HG02852 (cell line): Measurements from ENCODE around the gene KMT2D.

ENCODE experiments used
- ATAC-seq: cut with Tn5 transposase; IDR thresholded peaks from one replicate; pipeline ENCODE4 v1.9.1; 2021; ENCODE audit warnings: mild to moderate bottlenecking, moderate library complexity; ENCODE audit not compliant: unreplicated experiment

Gene KMT2D

DNA sequence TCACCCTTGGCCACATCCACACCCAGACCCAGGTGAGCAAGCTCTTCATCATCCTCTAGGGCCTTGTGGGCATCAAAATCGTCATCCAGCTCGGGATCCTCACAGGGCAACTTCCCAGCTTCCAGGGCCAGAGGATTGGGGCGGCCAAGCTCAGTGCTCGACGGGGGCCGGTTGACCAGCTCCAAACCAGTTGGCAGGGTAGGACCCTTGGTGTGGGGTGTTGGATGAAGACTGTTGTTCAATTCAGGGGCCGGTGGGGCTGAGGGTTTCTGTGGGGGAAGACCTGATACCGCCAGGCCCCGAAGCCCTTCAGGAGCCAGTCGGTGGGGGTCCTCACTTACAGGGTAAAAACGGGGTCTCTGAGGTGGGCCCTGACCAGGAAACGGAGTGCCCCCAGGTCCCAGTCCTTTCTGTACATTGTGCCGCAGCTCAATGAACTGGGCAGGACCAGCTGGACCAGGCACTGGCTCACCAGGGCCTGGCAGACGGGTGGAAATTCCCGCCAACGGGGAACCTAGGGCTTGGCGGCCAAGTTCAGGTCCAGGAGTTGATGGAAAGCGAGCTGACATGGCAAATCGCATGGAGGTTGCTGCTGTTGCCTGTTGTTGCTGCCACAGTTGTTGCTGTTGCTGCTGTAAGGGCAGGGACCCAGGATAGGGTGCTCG, 22.2 kb downstream of the KMT2D start:
- ATAC-seq, result no peak

DNA sequence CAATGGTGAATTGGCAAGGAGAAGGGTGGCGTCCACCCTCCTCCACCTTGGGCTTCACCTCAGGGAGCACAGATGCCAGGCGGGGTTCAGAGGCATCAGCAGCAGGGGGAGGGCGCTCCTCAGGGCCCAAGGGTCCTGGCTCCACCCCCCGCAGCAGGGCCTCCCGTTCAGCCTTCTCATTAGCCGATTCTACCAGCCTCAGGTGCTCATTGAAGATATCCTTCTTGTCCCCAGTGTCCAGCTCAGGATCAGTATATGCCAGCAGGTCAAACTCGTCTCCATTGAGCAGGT, 22.7 kb downstream of the KMT2D start:
- ATAC-seq, result no peak

DNA sequence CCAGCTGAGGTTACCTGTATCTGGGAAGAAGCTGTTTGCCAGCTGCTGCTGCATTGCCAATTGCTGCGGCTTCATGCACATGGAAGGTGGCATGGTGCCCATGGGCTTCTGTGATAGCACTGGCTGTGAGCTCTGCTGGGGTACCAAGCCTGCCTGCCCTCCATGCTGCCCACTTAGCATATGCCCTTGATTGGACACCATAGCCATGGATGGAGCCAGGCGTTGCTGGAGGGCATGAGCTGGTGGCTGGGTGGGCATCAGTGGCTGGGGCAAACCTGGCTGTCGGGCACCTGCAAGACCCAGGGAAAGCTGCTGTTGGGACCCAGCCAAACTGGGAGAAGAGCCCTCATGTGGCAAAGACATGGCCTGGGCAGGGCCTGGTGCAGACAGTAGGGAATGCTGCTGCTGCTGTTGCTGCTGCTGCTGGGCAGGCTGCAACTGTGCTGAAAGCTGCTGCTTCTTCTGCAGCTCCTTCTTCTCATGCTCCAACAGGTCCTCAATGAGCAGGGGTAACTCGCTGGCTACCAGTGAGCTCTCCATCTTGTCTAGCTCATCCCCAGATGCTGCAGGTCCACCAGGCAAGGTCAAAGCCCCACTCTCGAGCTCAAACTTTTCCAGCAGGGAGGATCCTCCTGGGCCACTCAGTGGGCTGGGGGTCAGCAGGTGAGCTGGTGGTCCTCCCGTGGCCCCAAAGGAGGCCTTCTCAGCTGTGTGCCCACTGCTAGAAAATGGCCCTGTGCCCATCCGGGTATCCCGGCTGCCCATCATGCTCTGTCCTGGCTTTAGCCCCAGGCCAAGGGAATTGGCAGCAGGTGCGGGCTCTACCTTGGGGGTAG, 23.3 kb downstream of the KMT2D start:
- no peak for ATAC-seq

DNA sequence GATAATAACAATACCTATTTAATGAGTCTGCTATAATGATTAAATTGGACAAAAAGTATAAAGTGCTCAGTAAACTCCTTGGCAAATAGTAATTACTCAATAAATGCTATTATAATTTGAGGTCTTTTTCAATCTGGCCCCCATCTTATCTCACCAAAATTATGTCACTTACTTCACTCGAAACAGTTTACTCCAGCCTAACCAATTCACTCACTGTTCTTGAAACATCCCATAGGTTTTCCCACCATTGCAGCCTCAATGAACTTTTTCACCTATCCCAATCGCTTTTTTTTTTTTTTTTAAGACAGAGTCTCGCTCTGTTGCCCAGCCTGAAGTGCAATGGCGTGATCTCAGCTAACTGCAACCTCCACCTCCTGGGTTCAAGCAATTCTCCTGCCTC, 24.6 kb downstream of the KMT2D start:
- ATAC-seq, result no peak

DNA sequence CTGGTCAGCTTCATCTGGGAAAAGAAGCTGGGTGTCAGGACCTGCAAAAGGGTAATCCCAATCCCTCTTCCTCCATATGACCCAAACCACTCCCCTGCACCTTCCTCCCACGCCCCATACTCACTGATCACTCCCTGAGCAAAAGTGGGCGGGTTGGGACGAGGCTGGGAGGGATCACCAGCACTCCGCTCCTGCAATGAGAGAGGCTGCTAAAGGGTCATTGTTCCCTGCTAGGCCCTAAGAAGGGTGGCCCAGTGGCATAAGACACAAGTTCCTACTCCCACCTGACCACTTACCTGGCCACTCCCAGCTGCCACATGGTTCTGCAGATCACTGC, 26.3 kb downstream of the KMT2D start:
- ATAC-seq, result no peak

DNA sequence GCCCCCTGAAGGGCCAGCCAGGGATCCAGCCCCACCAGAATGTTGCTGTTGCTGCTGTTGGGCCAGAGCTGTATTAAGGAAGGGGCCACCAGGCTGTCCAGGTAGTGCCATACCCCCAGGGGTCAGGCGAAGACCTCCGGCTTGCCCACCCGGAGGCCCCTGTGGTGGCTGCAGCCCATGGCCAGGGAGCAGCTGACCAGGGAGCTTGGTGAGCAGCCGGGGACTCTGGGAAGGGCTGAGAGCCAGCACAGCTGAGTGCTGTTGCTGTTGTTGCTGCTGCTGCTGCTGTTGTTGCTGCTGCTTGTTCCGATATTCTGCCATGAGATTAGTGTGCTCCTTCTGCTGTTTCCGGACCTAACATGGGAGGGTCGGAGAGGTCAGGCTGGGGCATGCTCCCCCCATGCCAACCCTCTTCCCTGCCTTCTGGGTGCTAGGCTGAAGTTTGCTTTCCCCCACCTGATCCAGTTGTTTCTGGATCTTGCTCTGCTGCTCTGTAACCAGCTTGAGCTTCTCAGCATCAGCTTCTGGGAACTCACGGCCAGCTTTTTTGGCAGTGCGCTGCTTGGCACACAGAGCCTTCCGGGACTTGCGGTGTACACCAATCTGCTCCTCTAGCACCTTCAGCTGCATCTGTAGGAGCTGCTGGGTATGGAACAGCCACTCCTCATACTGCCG, 26.8 kb downstream of the KMT2D start:
- no peak for ATAC-seq

DNA sequence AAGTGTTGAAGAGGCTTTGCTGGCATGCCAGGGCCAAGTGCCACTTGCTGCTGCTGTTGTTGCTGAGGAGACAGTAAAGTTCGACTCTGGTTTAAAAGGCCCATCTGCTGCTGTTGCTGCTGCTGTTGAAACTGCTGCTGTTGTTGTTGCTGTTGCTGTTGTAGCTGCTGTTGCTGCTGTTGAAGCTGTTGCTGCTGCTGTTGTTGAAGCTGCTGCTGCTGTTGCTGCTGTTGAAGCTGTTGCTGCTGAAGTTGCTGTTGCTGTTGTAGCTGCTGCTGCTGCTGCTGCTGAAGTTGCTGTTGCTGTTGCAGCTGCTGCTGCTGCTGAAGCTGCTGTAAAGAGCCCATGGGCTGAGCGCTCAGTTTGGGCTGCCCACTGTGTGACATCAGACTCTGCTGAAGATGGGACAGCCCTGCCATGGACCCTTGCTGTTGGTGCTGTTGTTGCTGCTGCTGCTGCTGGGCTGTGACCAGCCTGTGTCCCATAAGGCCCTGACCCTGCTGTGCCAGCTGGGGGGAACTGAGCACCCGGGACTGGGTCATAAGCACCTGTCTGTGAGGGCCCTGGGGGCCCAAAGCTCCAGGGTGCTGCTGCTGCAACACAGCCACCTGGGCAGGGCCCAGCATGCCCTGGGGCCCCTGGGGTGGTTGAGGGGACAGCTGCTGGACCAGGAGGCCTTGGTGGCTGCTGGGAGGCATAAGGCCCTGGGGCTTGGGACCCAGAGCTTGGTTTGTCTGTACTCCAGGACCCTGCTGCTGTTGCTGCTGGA, 27.7 kb downstream of the KMT2D start:
- no peak for ATAC-seq

DNA sequence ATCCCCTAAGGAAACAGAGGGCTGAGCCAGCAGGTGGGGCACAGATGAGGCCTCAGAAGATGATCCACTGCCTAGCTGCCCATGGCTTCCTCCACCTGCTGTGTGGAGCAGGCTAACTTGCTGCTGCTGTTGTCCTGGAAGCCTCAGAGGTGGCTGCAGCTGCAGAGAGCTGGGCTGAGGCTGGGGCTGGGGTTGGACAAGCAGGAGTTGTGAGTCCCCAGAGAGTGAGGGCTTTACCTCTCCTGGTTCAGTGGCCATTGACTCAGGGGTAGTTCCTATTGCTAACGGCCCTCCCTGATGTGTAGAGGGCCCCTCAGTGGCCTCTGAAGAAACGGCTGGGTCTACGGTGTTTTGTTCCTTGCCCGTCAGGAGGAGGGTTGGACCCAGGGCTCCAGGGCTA, 28.3 kb downstream of the KMT2D start:
- no peak for ATAC-seq

DNA sequence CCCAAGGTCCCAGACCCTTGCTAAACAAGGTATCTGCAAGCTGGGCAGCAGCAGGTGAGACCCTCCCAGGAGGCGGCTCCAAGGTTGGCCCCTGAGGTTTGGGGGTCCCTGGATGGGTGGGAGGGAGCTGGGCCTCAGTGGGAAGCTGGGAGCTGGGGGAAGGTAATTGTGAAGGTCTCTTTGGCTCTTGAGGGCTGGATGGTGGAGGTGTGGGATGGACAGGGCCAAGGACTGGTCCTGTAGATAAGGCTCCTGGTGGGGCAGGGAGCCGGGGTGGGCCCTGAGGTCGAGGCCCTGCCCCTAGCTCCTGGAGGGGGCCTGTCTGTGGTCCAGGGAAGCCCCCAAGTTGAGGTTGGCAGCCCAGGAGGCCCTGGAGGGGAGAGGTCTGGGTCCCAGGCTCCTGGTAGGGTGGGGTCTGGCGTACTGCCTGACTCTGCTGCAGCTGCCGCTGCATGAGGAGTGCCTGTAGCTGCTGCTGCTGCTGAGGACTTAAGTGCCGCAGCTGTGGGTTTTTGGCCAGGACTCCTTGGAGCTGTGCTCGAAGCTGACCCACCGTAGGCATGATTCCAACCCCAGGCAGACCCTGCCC, 28.9 kb downstream of the KMT2D start:
- ATAC-seq, result no peak

DNA sequence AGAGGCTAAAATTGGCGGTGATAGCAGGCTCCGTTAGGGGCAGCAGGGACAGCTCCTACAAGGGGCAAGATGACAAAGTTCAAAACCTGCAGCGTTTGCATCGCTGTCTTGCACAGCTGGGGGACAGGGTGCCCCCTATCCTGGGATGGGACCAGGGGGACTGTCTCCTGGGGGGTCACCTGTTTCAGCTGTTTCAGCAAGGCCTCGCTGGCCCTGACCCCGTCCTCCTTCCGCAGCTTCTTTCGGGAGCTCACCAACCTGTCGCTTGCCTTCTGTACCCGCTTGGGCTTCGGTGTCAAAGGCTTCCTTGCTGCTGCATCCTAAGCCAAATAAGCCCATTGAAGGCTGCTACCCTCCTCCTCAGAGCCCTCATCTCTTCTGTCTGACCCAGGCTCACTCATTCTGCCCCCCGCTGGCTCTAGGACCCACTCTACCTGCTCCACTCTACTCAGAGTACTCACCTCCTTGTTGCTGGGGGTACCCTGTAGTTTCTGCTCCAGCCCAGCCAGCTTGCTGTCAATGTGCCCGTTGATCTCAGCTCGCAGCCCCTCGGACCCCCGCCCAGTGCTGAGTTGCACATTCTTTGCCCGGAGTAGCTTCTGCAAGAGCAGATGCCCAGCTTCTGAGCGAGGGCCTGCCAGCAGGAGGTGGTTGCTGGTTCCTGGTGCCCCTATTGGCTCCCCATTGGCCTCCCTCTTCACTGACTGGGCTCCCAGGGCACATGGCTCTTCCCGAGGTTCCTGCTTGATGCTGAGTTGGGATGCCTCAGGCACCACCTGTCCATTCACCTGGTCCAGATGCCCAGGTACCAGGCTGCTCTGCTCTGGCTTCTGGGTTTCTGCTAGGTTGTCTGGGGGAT, 29.7 kb downstream of the KMT2D start:
- ATAC-seq, result no peak

DNA sequence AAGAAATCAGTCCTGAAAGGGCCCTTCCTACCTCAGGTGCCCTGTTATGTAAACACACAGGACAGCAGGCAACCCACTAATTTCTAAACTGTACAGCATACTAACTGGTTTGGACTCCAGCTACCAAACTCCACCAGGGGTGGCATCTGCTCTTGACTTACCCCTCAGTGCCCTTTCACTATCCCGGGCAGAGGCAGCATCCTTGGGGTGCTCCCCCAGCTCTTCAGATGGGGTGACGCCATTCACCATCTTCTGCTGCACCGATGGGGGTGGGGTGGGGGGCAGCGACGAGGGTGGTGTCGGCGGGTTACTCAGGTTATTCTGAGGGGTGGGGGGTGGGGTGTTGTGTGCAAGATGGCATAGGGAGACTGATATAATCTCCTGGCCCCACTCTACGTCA, 30.5 kb downstream of the KMT2D start:
- ATAC-seq, result no peak

DNA sequence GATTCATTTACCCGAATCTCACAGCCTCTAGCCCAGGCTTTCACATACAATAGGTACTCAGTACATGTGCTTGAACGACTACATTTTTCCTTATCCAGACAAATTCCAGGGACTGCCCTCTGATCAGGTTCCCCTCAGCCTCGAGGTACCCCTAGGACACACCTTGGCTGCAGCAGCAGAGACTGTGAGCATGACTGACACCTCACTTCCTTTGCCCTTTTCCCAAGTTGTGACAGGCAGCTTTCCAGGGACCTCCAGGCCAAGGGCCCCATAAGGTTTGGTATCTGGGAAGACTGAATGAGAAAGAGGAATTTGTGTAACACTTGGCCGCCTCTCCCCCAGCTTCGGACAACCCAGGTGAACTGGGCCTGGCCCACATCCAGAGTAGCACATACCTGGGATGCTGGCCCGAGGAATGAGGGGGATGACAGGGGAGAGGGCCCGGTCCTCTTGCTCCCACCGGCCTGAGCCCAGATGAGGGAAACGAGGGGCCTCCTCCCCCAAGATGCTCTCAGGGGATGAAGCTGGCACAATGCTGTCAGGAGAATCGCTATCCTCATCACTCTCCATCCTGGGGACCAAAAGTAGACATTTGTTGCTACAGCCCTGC, 31.8 kb downstream of the KMT2D start:
- no peak for ATAC-seq

DNA sequence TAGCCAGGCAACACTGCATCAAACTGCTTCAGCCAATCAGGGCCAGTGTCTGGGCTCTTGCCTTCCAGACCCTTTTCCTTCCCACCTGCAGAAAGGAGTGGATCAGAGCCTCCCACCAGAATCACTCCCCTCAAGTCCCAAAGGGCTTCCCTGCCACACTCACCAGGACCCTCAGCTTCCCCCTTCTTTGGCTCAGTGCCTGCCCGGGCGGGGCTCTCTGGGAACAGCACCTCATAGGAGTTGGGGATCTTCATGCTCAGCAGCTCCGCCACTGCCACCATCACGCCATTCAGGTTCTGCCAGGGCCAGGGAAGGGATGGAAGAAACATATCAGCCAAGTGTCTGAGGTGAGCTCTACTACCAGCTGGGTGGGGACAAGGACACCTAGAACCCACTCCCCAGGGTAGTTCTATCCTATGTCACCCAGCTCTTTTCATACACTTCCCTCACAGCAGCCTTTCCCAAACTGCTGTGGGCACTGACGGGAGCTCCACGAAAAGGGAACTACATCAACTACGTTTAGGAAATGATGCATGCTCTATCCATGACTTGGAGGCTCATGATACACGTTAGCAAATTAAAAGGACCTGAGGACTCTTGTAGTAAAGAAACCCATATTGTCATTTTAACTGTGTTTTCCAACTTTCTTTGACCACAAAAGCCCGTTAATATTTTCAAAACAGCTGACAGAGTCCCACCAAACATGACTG, 32.6 kb downstream of the KMT2D start:
- ATAC-seq, result no peak

DNA sequence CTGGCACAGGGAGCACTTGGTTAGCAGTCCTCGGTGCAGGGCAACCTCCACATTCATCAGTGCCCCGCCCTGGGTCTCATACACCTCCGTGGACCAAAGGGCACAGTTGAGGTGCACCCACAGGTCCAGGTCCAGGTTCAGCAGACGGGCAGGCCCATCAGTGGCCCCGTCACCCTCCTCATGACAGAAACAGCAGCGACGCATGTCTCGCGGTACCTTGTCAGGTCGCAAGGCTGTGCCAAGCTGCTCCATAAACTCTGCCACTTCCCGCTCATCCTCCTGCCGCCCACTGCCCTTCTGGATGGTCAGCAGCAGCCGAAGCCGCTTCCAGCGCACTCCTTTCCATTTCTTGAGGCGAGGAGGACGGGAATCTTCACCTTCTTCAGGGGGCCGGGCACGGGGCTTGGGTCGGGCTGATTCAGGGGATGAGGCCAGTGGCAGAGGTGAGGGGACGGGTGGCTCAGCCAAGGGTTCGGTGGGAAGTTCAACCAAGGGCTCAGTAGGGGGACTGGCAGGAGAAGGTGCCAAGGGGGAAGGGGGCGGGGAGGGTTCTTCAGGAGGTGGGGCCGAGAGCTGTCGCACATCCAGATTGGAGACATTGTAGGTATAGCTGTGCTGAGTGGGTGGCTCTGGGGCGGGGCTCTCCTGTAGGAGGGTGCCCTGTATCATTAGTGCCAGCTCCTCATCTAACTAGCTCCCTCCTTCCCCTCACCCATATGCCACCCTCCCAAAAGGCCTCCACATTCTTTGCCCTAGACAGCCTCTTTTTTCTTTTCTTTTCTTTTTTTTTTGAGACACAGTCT, 33.7 kb downstream of the KMT2D start:
- no peak for ATAC-seq

DNA sequence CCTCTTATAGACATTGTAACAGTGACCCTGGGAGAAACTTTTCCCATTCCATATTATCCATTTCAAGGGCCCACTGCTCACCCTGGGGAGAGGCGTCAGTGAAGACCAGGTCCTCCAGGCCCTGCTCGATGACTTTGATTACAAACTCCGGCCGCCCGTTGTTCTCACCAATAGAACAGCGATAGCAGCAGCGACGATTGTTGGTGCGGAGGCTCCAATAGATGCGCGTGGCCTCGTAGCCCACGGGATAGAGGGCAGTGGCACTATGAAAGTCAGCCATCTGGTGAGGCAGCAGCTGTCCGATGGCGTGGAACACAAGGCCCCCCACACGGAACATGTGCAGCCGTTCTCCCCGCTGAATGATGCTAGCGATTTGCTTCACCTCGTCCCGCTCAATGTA, 34.5 kb downstream of the KMT2D start:
- ATAC-seq, result no peak

DNA sequence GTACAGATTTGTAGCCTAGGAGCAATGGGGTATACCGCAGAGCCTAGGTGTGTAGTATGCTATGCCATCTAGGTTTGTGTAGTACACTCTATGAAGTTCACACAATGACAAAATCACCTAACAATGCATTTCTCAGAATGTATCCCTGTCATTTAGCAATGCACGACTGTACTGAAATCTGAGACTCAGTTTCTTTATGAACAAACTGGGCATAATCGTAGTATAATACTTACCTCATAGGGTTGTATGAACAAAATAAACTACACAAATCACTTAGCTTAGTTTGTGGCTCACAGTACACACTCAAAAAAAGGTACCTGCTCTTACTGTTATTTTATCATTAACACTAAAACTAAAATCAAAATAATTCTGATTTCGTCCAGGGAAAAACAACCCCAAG, 35.1 kb downstream of the KMT2D start:
- no peak for ATAC-seq

DNA sequence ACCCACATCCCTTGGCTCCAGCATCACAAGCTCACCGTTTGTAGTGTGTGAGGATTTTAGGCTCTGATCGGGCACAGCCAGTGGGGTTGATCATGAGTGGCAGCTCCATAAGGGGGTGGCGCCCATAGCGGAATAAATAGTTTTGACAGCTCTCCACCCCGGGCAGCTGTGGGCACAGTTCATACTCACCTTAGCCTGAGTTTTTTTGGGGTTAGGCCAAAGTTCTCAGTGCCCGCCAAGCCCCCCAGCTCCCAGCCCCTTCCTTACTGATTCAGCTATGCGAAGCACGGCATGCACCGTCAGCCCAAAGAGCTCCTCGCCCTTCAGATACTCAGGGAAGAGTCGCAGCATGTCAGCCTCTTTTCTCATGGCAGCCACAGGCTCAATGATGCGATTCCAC, 36.1 kb downstream of the KMT2D start:
- no peak for ATAC-seq

DNA sequence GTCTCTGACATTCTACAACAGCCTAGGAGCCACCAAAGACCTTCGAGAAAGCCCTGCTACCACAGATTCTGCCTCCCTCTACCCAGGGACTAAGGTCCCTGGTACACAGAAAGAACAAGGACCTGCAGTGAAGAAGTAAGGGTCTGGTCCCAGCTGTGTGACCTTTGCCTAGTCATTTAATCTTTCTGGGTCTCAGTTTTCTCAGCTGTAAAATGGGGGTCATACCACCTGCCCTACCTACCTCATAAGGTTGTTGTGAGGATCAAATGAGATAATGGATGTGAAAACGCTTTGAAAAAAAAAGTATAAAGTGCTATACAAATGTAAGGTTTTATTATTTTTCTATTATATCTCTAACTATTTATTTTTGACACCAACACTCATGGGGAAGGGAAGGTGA, 36.8 kb downstream of the KMT2D start:
- no peak for ATAC-seq
